Transverse colon (tissue), 3 donors: ENCODE measurements around the gene RIN2.

Experiments used
- POLR2A ChIP-seq: fragments of 450-650 bp; IDR thresholded peaks from one replicate; pipeline ENCODE4 v1.6.1; 2016; ENCODE audit warnings: antibody characterized with exemption, mild to moderate bottlenecking, moderate library complexity
- TF ChIP-seq, protein P1 (sequence below), 5 experiments: fragments of 200-600 bp in 3 of 5; fragments of 450-650 bp in 2 of 5; sonication (generic) in 3 of 5; IDR thresholded peaks; 1 replicate in 2 of 5; 2 replicates in 3 of 5; pipeline ENCODE4 v1.5.1; 2016 to 2017; ENCODE audit warnings: antibody characterized with exemption in 5 of 5, inconsistent platforms in 3 of 5, mild to moderate bottlenecking in 2 of 5, moderate library complexity in 1 of 5

GRCh38 chr20:19789009-19789408 is 31.0 kb downstream of the RIN2 start:
- TF ChIP-seq POLR2A = no peak
- TF ChIP-seq, protein P1, sequence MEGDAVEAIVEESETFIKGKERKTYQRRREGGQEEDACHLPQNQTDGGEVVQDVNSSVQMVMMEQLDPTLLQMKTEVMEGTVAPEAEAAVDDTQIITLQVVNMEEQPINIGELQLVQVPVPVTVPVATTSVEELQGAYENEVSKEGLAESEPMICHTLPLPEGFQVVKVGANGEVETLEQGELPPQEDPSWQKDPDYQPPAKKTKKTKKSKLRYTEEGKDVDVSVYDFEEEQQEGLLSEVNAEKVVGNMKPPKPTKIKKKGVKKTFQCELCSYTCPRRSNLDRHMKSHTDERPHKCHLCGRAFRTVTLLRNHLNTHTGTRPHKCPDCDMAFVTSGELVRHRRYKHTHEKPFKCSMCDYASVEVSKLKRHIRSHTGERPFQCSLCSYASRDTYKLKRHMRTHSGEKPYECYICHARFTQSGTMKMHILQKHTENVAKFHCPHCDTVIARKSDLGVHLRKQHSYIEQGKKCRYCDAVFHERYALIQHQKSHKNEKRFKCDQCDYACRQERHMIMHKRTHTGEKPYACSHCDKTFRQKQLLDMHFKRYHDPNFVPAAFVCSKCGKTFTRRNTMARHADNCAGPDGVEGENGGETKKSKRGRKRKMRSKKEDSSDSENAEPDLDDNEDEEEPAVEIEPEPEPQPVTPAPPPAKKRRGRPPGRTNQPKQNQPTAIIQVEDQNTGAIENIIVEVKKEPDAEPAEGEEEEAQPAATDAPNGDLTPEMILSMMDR (IDR thresholded peaks at IDR 0.05) = no peak
